GM12878 (cell line): ENCODE data around the gene DNAJC17. TPM values are rescaled to one million over a fixed set of nuclear protein-coding genes. Genes with fewer than 3 reads are reported as not detected.

Experiments
- ATAC-seq: fragments of 200-7000 bp; cut with Tn5 transposase; 3 replicates; pipeline ENCODE4 v1.9.1; 2020; ENCODE audit warnings: mild to moderate bottlenecking, moderate library complexity
- BruUV-seq: library from RNA; stranded (reverse); fragments of 400-500 nt; replicated peaks from 2 replicates; lab custom pipeline; 2021; lab: Mats Ljungman, UMichigan
- CTCF ChIA-PET: fragments of 300-600 bp; sonication (Branson Sonifier 250); formaldehyde crosslinking; extraction: SDS; loops from one replicate; lab custom pipeline; 2021; ENCODE audit warnings: inconsistent platforms; lab: Yijun Ruan, JAX
- POLR2A ChIA-PET: fragments of 350-600 bp; formaldehyde crosslinking; extraction: SDS; loops from one replicate; lab custom pipeline; 2021; ENCODE audit warnings: inconsistent platforms; lab: Charles Lee
- RAD21 ChIA-PET: fragments of 300-600 bp; sonication (Branson Sonifier 250); formaldehyde crosslinking; loops from one replicate; lab custom pipeline; 2023; ENCODE audit warnings: antibody characterized with exemption; ENCODE audit not compliant: unreplicated experiment; lab: Charles Lee
- SMC1A ChIA-PET: fragments of 300-600 bp; sonication (Branson Sonifier 250); formaldehyde crosslinking; loops from one replicate; lab custom pipeline; 2023; ENCODE audit not compliant: unreplicated experiment, uncharacterized antibody; lab: Charles Lee
- DNase-seq: peaks from one replicate; pipeline ENCODE4 v3.0.0-alpha.2; 2011; ENCODE audit warnings: low read depth, low spot score
- FAIRE-seq: peaks from 3 replicates; lab custom pipeline; 2011; peaks lifted over from hg19 to GRCh38; lab: Jason Lieb, UNC
- H2AFZ ChIP-seq: 2 replicates; pipeline ENCODE4 v1.6.0; 2011; ENCODE audit warnings: low read depth, low read length, control low read depth; ENCODE audit not compliant: control insufficient read depth
- H3K27ac ChIP-seq: 2 replicates; pipeline ENCODE4 v1.5.1; 2011; ENCODE audit warnings: control low read depth; ENCODE audit not compliant: control insufficient read depth, insufficient read depth
- H3K27me3 ChIP-seq, 2 experiments: replicated peaks in 1 of 2; 2 replicates each; pipeline versions ENCODE4 v1.6.0 to v1.6.1; 2011; ENCODE audit warnings: low read length in 1 of 2; ENCODE audit not compliant: control insufficient read depth in 2 of 2, insufficient read depth in 2 of 2
- H3K36me3 ChIP-seq, 2 experiments: 2 replicates each; pipeline ENCODE4 v1.5.1; 2011; ENCODE audit warnings: low read length in 1 of 2; ENCODE audit not compliant: control insufficient read depth in 2 of 2, insufficient read depth in 2 of 2
- H3K4me1 ChIP-seq: 2 replicates; pipeline ENCODE4 v1.6.1; 2011; ENCODE audit warnings: mild to moderate bottlenecking, low read length, moderate library complexity, mixed read lengths; ENCODE audit not compliant: control insufficient read depth, insufficient read depth
- H3K4me2 ChIP-seq: 2 replicates; pipeline ENCODE4 v1.6.0; 2011; ENCODE audit warnings: control low read depth; ENCODE audit not compliant: control insufficient read depth, insufficient read depth
- H3K4me3 ChIP-seq: fragments of 200-600 bp; sonication (generic); 2 replicates; pipeline ENCODE4 v1.5.1; 2016
- H3K79me2 ChIP-seq: 2 replicates; pipeline ENCODE4 v1.6.0; 2011; ENCODE audit warnings: low read length; ENCODE audit not compliant: control insufficient read depth, insufficient read depth
- H3K9ac ChIP-seq: 2 replicates; pipeline ENCODE4 v1.8.0; 2011; ENCODE audit warnings: low read length, control low read depth, mixed read lengths; ENCODE audit not compliant: control insufficient read depth, insufficient read depth
- H3K9me3 ChIP-seq: replicated peaks from 3 replicates; pipeline ENCODE4 v1.5.1; 2011; ENCODE audit warnings: mild to moderate bottlenecking, low read length; ENCODE audit not compliant: control insufficient read depth, insufficient read depth
- H4K20me1 ChIP-seq: 2 replicates; pipeline ENCODE4 v1.6.0; 2011; ENCODE audit not compliant: control insufficient read depth, insufficient read depth
- HSF1 ChIP-seq: fragments of 150-350 bp; IDR thresholded peaks from 2 replicates; pipeline ENCODE4 v1.6.1; 2014; ENCODE audit warnings: mild to moderate bottlenecking, low read depth, low read length
- KAT2A ChIP-seq: conservative IDR thresholded peaks from 2 replicates; pipeline ENCODE4 v1.6.1; 2011; ENCODE audit warnings: low read depth, low read length; ENCODE audit not compliant: control insufficient read depth
- MXI1 ChIP-seq: fragments of 150-350 bp; IDR thresholded peaks from 2 replicates; pipeline ENCODE4 v1.6.1; 2011; ENCODE audit warnings: low read depth, mild to moderate bottlenecking, inconsistent platforms, low read length, improper control_type of control experiment
- NFYB ChIP-seq: IDR thresholded peaks from 2 replicates; pipeline ENCODE4 v1.6.1; 2011; ENCODE audit warnings: low read depth, mild to moderate bottlenecking, low read length, improper control_type of control experiment, moderate library complexity; ENCODE audit not compliant: insufficient read depth
- NR2C1 ChIP-seq: fragments of 450-650 bp; IDR thresholded peaks from 2 replicates; pipeline ENCODE4 v1.6.1; 2017; ENCODE audit warnings: antibody characterized with exemption, mild to moderate bottlenecking, moderate library complexity
- PAX5 ChIP-seq: IDR thresholded peaks from 2 replicates; pipeline ENCODE4 v1.6.1; 2011; ENCODE audit warnings: low read depth, low read length, borderline replicate concordance
- RELB ChIP-seq: fragments of 450-650 bp; IDR thresholded peaks from 2 replicates; pipeline ENCODE4 v1.6.1; 2017; ENCODE audit warnings: low read depth, mild to moderate bottlenecking, moderate library complexity
- REST ChIP-seq: IDR thresholded peaks from 2 replicates; pipeline ENCODE4 v1.6.1; 2012; ENCODE audit warnings: mild to moderate bottlenecking, low read depth, low read length
- SUPT20H ChIP-seq: IDR thresholded peaks from 2 replicates; pipeline ENCODE4 v1.6.1; 2011; ENCODE audit warnings: low read depth, mild to moderate bottlenecking, low read length, moderate library complexity, borderline replicate concordance; ENCODE audit not compliant: control insufficient read depth
- TCF3 ChIP-seq: IDR thresholded peaks from 2 replicates; pipeline ENCODE4 v1.6.1; 2012; ENCODE audit warnings: low read depth, mild to moderate bottlenecking, low read length, borderline replicate concordance; ENCODE audit not compliant: insufficient read depth
- ZNF622 ChIP-seq: fragments of 450-650 bp; IDR thresholded peaks from 2 replicates; pipeline ENCODE4 v1.6.1; 2017; ENCODE audit warnings: mild to moderate bottlenecking, inconsistent platforms
- ZZZ3 ChIP-seq: IDR thresholded peaks from 2 replicates; pipeline ENCODE4 v1.6.1; 2011; ENCODE audit warnings: low read depth; ENCODE audit not compliant: control insufficient read depth, insufficient read length
- WGBS: methylation state at CpG from one replicate; pipeline ENCODE4 v1.1.6; 2016; ENCODE audit warnings: low lambda C conversion rate; ENCODE audit not compliant: insufficient replicate concordance, insufficient coverage; ENCODE audit errors: missing lambda C conversion rate; 5-methylcytosine and 5-hydroxymethylcytosine counted together
- in situ Hi-C: fragments of 300-500 bp; cut with MboI; formaldehyde crosslinking; loops from 9 replicates; pipeline ENCODE4 v1.14.3; 2018; ENCODE audit warnings: mixed read lengths
- intact Hi-C: fragments of 100-400 bp; cut with micrococcal nuclease; formaldehyde crosslinking; loops from one replicate; pipeline ENCODE4 v1.14.2; 2022; ENCODE audit not compliant: unreplicated experiment
- polyA plus RNA-seq, 11 experiments: library from polyadenylated mRNA; depleted of rRNA in 4 of 11; unstranded in 6 of 11; stranded (reverse) in 5 of 11; fragments of >200 nt; fragmentation: Nextera tagmentation in 4 of 11; fragmentation: Illumina TruSeq in 1 of 11; extraction: Ambion mirVana in 4 of 11; extraction: Trizol in 1 of 11; gene quantifications; 1 replicate in 1 of 11; 2 replicates in 10 of 11; pipeline versions ENCODE4 v1.2.1 to v1.2.3, GENCODE V29; 2011 to 2016; ENCODE audit warnings: inconsistent platforms in 2 of 11, missing spikeins in 2 of 11, low read depth in 1 of 11
- total RNA-seq, 4 experiments: library from RNA; depleted of rRNA in 3 of 4; stranded (reverse); fragments of >200 nt in 3 of 4; fragmentation: Illumina TruSeq in 1 of 4; extraction: Trizol in 1 of 4; gene quantifications; 2 replicates each; pipeline versions ENCODE4 v1.2.1 to v1.2.3, GENCODE V29; 2013 to 2021
- TF ChIP-seq, protein P1 (sequence below): IDR thresholded peaks from 2 replicates; pipeline ENCODE4 v1.6.1; 2012; ENCODE audit warnings: low read depth, low read length, improper control_type of control experiment

The DNAJC17 gene
- total and polyA plus RNA-seq, 10 of the 15 experiments (the other 5 are each of a cell fraction or from before 2014, with no cell fraction given): 6.1 to 62.8 (median 45.4) TPM

GRCh38 chr15:40853241-40853890, 46.1 kb upstream of the DNAJC17 start:
- ChIA-PET CTCF (interaction anchor here (0.7 to 5.4 kb wide), 3 partner anchors 38 to 68 kb away, joined by 3 to 32 read pairs (median 4); no protein-coding TSS in a partner anchor), SMC1A (interaction anchor here (0.6 to 2.5 kb wide), 3 partner anchors 37 to 175 kb away, joined by 3 to 8 read pairs (median 4); partner anchors contain the start of gene VPS18), POLR2A (no interaction called here), RAD21 (interaction anchor here (0.9 kb wide), 1 partner anchor 41 kb away, joined by 3 read pairs; the partner anchor contains the start of gene VPS18)
- DNase-seq (no peak), ATAC-seq (no peak), FAIRE-seq (no peak)
- Histone ChIP-seq H2AFZ (no peak overlapping the region), H3K4me1 (no peaks in the 10 kb centered on the region; the same call in 1 of the 2 replicates), H3K9ac (no peak overlapping the region), H3K79me2 (no peaks in the 10 kb centered on the region), H3K36me3 (peaks cover 0 to 2% of the 10 kb centered on the region in 2 experiments; a peak in 2 of 4 replicates), H3K27me3 (no peaks in the 10 kb centered on the region), H3K9me3 (no peaks in the 10 kb centered on the region), H3K27ac (no peak overlapping the region), H3K4me3 (no peak overlapping the region), H3K4me2 (no peak overlapping the region), H4K20me1 (no peaks in the 10 kb centered on the region)
- 65% methylated on average over 16 of the region's 16 CpGs for WGBS
- BruUV-seq: no TSS peak
- intact Hi-C loops (no loop called here), in situ Hi-C loops (no loop called here)
- TF ChIP-seq NFYB: no peak
- TF ChIP-seq TCF3: no peak
- no peak for TF ChIP-seq REST
- TF ChIP-seq, protein P1, sequence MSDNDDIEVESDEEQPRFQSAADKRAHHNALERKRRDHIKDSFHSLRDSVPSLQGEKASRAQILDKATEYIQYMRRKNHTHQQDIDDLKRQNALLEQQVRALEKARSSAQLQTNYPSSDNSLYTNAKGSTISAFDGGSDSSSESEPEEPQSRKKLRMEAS: no peak
- TF ChIP-seq SUPT20H: no peak
- no peak for TF ChIP-seq KAT2A
- TF ChIP-seq RELB: no peak
- TF ChIP-seq HSF1: no peak
- no peak for TF ChIP-seq PAX5
- TF ChIP-seq ZNF622: no peak
- TF ChIP-seq NR2C1: no peak
- no peak for TF ChIP-seq ZZZ3
- no peak for TF ChIP-seq MXI1
